SKM-1 (cell line): ENCODE results near the gene TBC1D10A.

Experiments used
- DNase-seq: peaks from one replicate; lab custom pipeline; 2025; ENCODE audit not compliant: unreplicated experiment; lab: John Stamatoyannopoulos, UW

TBC1D10A gene

DNA sequence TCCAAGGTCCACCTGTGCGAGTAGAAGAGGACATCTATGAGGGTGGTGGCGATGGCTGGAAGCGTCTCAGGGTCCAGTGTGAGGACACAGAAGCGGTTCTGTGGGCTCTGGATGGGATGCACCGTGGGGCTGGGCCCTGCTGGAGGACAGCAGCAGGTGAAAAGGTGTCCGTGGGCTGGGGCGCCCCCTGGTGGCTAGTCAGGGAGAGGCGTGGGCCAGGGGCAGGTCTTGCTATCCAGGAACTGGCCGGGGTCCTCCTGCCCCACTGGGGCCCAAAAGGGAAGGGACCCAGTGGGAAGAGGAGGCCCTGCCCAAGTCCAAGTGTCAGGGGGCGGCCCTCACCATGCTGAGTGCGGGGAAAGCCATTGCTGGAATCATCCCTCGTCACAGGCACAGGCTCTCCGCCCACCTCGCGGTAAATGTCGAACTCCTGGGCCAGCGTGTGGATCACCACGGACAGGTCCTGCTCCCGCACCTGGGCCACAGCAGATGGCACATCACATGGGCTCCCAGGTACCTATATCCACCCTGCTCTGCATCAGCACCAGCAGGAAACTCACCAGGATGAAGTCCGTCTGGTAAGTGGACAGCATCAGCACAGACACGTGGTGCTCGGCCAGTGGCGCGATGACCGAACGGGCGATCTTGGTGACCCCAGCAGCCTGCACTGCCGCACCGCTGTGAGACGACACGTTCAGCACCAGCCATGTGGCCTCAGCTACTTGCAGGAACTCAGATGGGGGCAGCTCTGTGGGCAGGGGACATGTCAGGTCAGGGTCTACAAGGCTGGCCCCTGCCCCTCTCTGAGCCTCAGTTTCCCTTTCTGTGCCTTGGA, 39.7 kb downstream of the TBC1D10A start:
- no peak for DNase-seq

DNA sequence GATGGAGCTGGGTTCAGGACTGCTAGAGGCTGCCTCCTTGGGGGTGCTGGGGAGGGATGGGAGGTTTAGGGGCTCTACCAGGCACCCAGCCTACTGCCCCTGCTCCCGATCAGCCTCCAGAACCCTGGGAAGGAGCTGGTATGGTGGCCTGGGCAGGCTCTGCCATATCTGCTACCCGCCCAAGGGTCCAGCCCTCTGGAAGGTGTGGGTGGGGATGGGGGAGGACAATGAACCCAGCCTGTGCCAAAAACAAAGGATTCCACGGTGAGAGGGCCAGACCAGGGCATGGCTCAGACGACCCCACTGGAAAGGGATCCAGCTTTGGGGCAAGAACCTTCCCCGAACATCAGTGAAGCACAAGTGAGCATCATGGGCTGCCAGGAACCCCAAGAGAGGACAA, 40.4 kb downstream of the TBC1D10A start:
- DNase-seq, result no peak

DNA sequence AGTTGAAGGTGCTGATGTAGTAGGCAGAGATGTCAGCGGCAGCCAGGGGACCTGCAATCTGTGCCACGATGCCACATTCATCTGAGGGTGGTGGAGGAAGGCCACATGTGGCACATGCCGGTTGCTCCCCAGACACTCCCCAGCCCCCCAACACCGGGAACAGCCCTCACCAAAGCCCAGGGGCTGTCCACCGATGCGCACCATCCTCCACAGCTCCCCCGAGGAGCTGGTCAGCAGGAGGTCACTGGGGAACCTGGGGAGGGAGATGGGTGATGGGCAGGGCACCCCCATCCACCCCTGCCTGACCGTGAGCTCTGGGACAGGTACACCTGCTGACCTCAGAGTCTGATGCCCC, 40.9 kb downstream of the TBC1D10A start:
- DNase-seq, result no peak

DNA sequence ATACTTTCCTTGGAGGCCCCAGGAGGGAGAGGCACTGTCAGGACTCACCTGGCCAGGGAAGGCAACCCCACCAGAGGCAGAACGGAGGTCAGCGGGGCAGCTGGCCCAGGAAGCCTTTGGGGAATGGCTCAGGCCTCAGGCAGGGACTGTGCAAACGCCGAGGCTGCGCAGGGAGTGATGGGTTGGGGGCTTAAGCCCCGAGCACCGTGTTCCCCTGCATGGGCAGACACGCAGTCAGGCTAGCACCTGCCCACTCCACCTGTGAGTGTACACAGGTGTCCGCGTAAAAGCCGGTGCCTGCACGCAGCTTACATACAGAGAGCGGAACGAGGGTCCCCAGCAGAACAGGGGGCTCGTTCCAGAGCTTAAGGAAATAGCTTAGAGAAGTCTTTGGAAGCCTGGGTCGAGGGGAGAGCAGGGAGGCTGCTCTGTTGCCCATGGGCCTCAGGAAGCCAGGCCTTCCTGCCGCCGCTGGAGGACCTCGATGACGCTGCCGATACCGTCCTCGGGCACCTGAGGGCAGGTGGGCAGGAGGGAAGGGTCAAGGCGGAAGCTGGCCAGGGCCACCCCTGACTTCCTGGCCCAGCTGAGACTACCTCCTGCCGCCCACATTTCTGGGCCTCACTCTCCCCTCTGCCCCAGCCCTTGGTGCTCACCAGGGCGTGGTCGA, 41.4 kb downstream of the TBC1D10A start:
- no peak for DNase-seq

DNA sequence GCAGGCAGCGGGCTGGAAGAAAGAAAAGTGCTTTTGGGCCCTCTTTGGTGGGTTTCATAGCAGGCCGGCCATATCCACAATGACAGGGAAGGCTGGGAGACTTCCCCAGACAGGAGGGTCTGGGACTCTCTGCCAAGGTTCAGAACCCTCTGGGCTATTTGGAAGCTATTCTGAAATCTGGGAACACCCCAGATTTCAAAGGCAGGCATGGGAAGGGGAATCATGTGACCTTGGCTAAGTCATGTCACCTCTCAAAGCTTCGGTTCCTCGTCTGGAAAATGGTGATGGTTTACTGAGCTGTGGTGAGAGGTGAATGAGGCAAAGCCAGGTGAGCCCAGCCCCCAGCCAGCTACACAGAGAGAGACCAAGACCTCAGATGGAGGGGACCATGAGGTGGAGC, 42.1 kb downstream of the TBC1D10A start:
- DNase-seq, result no peak

DNA sequence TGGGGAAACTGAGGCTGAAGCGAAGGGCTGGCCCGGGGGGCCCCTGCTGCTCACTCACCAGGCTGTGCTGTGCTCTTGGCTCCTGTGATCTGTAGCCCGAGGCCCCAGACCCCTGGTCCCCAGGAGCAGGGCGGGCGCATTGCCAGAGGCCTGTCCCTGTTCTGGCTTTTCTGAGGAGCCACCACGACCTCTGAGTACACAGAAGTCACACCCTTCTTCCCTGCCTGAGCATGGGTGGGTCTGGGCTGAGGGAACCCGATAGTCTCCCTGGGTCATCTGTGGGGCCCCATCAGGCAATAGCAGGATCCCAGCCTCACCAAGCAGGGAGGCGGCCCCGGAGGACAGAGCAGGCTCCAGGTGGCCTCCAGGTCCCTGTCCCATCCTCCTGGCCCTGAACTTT, 42.6 kb downstream of the TBC1D10A start:
- DNase-seq, result no peak

DNA sequence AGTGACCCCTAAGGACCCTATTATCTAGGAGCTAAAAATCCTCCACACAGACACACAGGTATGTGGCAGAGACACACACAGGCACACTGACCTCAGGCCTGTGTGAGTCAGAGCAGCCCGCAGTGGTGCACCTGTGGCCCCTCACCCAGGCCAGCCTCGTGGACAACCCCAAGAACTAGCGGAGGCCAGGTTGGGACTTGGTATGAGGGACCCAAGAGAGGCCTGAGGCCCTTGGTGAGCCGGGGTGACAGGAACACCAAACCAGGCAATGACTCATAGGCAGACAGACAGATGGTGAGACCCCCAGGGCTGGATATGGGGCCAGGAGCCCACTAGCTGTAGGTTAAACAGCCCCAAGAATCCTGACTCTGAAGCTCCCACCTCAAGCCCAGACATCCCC, 43.4 kb downstream of the TBC1D10A start:
- DNase-seq, result no peak

DNA sequence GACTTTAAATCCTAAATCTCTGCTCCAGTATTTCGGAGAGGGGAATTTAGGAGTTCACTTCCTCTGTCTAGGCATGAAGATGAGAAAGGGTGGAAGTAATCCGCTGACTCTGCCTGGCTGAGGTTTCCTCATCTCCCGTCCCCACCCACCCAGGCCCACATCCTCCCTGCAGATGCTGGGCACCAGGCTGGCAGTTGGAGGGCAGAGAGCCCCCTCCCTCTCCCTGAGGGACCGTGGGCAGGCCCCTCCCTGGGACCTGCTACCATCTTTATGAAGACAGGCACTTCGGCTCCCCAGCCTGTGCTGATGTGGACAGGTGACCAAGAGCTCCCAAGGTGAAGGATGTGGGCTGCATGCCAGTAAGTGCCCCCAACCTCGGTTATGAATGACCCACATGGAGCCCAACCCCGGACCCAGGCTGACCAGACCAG, 44.1 kb downstream of the TBC1D10A start:
- no peak for DNase-seq

DNA sequence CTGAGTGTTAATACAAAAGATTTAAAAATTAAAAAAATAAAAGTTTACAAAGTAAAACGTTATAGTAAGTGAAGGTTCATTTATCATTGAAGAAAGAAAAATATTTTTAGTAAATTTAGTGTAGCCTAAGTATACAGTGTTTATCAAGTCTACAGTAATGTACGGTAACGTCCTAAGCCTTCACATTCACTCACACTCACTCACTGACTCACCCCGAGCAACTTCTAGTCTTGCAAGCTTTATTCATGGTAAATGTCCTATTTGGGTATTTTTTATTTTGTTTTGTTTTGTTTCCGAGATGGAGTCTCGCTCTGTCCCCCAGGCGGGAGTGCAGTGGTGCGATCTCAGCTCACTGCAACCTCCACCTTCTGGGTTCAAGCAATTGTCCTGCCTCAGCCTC, 46.2 kb downstream of the TBC1D10A start:
- no peak for DNase-seq

DNA sequence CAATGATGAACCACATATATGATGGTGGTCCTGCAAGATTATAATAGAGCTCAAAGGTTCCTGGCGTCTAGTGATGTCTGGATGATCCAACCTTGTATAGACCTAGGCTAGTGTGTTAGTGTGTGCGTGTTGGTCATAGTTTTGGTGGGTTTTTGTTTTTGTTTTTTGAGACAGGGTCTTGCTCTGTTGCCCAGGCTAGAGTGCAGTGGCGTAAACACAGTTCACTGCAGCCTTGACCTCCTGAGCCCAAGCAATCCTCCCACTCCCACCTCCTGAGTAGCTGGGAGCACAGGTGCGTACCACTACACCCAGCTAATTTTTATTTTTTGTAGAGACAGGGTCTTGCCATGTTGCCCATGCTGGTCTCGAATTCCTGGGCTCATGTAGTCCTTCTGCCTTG, 46.8 kb downstream of the TBC1D10A start:
- DNase-seq, result no peak

DNA sequence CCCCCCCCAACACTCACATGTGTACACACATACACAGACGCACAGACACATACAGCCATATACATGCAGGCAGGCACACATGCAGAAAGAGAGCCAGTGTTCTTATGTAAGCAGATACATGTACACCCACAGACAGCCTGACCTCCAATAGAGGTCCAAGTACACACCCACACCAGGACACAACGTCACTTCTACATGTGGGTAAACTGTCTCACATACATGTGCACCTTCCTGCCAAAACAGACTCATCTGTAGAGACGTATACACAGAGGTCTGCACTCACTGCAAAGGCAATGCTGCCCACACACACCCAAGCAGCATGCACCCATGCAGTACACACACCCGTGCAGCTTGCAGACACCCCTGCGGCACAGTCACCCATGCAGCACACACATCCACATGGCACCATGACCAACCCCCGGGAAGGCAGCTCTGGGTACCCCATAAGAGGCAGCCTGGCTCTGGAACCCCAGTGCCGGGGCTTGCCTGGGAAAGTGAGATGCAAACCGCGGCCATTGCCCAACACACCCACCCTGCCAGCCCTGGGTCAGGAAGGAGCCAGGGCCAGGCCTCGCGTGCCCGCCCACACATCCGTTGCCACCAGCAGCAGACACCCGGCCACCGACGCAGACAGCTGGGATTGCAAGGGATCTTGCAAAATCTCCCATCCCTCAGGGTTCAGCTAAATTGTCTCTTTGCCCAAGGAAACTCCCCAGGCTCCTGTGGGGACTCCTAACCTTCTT, 47.5 kb downstream of the TBC1D10A start:
- DNase-seq, result peak; percentile 67

DNA sequence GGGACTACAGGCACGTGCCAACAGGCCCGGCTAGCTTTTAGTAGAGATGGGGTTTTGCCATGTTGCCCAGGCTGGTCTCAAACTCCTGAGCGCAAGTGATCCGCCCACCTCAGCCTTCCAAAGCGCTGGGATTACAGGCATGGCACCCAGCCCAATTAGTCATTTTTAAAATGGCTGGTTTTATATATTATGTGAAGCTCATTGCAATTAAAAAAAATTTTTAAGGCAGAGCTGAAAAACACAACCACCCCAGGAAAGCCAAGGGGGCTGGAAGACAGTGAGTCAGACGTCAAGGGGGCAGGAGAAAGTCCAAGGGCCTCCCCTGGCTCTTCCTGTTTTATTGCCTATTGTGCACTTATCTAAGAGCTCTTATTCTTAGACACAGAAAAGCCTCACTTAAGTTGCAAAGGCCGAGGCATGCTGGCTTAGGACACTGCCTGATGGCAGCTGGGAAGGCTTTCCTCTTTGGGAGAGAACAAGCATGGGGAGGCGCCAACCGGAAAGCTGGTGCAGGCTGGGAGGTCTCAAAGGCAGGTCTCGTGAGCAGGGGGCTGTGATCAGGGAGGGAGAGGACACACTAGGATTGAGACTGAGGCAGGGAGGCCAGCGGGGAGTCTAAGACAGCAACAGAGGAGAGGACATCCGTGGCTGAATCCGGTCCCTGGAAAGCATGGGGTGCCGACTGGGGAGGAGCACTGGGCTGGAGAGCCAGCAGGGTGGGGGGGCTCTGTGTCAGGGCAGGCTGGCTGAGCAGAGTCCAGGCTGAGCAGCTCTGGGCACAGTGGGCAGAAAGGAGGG, 49.0 kb downstream of the TBC1D10A start:
- no peak for DNase-seq

DNA sequence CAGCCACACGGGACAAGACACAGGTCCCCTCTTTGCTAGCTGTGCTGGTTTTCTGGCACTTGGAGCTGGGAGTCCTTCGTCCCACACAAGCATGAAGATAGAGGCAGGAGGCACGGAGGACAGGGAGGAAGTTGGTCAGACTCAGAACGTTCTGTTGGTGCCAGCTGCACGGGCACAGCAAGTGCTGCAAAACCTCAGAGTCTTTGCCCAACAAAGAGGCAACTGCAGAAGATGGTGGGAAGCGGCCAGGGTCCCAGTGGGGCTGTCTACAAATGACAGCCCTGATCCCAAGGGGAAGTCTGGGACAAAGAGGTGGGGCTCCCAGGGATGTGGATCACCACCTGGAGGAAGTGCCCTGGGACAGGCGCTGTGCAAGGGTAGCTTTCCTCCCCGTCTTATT, 50.7 kb downstream of the TBC1D10A start:
- DNase-seq, result no peak

DNA sequence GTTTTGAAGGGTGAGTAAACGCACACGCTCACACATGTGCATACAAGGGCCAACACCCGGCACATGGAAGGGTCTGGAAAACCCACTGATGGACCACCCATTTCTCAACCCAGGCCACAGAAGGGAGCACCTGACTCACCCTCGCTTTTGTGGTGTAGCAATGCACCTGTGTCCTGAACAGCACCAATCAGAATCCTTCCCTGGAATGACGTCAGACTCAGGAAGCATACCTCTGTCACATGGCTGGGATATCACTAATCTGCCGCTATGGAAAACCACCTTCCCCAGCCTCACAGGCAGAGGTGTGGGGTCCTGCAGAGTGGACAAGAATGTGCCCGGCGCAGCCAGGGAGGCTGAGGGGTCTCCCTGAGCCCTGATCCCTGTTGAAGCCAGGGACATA, 51.1 kb downstream of the TBC1D10A start:
- no peak for DNase-seq

DNA sequence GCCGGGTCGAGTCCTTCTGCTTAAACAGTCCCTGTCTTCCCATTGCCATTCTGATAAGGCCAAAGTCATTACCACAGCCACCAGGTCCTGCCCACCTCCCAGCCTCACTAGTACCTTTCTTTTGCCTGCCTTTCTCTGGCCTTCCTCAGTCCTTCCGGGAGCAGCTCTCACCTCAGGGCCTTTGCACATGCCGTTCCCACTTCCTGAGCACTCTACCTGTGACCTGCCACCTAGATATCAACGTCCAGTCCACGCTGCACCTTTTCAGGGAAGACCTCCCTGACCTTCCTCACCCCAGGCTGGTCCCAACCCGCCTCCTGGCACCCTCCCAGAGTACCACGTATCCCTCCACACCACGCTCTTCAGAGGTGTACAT, 52.3 kb downstream of the TBC1D10A start:
- DNase-seq, result no peak

DNA sequence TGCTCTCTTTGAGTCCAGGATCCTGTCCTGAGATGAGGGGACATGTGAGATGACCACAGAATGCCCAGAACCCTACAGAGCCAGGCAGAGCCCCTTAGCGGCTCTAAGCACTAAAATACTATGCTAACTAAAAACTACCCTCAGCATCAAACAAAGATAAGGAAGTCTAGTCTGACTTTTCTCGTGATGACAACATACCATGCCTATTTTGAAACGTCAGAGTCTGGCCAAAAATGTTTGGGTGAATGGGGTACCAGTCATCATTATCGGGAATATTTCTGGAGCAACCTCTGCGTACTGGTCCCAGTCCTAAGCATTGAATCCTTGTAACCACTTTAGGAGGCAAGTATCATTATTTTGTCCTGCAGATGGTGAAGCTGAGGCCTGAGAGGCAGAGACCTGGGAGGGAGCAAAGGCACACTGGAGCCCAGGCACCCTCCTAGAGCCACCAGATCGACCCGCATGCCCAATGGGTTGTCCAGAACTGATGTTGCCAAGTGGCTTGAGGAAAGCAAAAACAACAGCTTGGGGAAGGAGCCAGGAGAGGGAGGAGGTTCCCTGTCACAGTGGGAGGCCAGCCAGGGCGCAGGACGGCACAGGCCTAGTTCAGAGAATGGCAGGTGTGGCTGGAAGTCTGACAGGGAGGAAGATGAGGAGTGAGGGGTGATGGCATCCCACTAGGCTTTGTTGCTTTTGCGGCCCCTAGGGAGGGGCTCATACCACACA, 52.9 kb downstream of the TBC1D10A start:
- DNase-seq, result no peak

DNA sequence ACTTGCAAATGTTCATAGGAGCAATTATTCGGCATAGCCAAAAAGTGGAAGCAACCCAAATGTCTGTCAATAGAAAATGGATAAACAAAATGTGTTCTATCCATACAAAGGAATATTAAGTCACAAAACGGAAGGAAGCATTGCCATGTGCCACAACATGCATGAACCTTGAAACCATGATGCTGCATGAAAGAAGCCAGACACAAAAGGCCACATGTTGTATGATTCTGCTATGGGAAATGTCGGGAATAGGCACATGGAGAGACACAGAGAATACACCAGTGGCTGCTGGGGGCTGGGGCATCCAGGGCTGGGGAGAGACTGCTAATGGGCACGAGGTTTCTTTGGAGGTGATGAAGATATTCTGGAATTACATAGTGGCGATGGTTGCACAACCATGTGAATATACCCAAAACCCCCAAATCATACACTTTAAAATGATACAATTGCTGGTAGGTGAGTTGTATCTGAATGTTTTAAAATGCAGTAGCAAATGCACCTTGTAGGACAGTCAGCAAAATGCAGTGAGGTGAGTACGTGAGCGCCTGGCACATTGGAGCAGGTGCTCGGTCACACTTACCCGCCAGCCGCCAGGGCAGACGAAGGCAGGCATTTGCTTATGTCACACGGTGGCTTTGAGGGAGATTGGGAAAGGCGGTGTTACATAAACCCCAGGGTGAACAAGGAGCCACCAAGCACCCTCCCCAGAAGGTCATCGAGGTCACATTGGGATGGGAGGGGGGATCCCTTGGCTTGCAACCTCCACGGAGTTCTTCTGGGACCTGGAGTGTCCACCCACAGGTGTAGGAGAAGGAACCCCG, 53.8 kb downstream of the TBC1D10A start:
- peak; percentile 85 for DNase-seq

DNA sequence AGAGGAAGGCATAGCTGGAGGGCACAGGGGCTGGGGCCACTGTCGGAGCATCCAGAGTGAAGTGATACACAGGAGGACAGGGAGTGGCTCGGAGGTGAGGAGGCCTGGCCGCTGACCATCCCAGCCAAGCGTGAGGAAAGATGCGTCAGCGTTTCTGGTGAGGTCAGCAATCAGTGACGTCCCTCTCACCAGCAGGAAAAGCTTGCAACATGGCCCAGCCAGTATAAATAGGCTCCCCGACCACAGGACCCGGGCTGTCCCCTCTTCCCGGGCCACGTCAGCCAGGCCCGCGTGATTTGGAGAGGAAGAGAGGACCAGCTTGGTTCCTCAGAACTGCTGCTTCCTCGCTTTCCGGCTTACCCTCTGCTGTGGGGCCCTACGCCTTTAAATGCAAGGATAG, 55.9 kb downstream of the TBC1D10A start:
- DNase-seq, result peak; percentile 91

DNA sequence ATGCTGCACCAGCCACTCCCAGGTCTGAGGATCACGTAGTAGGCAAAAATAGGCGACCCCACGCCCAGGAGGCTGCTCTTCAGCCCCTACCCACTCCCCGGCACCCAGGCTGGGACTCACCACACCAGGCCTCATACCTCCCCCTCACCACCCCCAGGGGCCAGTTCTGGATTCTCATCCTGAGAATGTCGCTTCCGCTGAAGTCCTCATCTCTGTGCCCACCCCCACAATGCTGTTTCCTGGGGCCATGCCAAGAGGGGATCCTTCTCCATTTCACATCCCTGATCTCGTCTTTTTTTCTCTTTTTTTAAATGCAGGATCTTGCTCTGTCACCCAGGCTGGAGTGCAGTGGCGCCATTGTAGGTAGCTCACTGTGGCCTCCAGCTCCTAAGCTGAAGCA, 58.4 kb downstream of the TBC1D10A start:
- DNase-seq, result no peak
